H1 (cell line): ENCODE measurements around the gene SPATA16. TPM values are rescaled to one million over a fixed set of nuclear protein-coding genes. Genes with fewer than 3 reads are reported as not detected.

Experiments used
- CTCF ChIA-PET: fragments of 300-600 bp; sonication (Branson Sonifier 250); formaldehyde crosslinking; loops from one replicate; lab custom pipeline; 2021; ENCODE audit not compliant: partially characterized antibody; lab: Charles Lee
- POLR2A ChIA-PET: fragments of 300-600 bp; sonication (Branson Sonifier 250); formaldehyde crosslinking; loops from one replicate; lab custom pipeline; 2021; ENCODE audit warnings: inconsistent platforms; ENCODE audit not compliant: partially characterized antibody; lab: Charles Lee
- DNase-seq, 2 experiments: peaks; one replicate each; pipeline versions ENCODE4 v3.0.0 to v3.0.0-alpha.2; 2010 to 2022; ENCODE audit warnings: low spot score in 2 of 2, low read depth in 1 of 2, mixed read lengths in 1 of 2
- FAIRE-seq: peaks from 2 replicates; lab custom pipeline; 2011; peaks lifted over from hg19 to GRCh38; lab: Jason Lieb, UNC
- H2AFZ ChIP-seq: 2 replicates; pipeline ENCODE4 v1.8.1; 2012; ENCODE audit warnings: low read length, inconsistent platforms
- H2AK5ac ChIP-seq: 2 replicates; pipeline ENCODE4 v1.6.1; 2013; ENCODE audit warnings: low read depth, low read length
- H2BK120ac ChIP-seq: replicated peaks from 2 replicates; pipeline ENCODE3; 2013; ENCODE audit warnings: low read depth, low read length, inconsistent platforms
- H2BK12ac ChIP-seq: 2 replicates; pipeline ENCODE4 v1.6.1; 2013; ENCODE audit warnings: low read depth, low read length
- H2BK15ac ChIP-seq: 2 replicates; pipeline ENCODE4 v1.6.1; 2013; ENCODE audit warnings: low read length
- H2BK20ac ChIP-seq: 2 replicates; pipeline ENCODE4 v1.6.1; 2013; ENCODE audit warnings: low read length
- H2BK5ac ChIP-seq: 2 replicates; pipeline ENCODE4 v1.6.1; 2013; ENCODE audit warnings: low read depth, low read length
- H3K14ac ChIP-seq: 2 replicates; pipeline ENCODE4 v1.6.1; 2013; ENCODE audit warnings: inconsistent platforms; ENCODE audit not compliant: insufficient read length
- H3K18ac ChIP-seq: 2 replicates; pipeline ENCODE4 v1.6.1; 2013; ENCODE audit warnings: low read length; ENCODE audit errors: extremely low read depth
- H3K23ac ChIP-seq: 2 replicates; pipeline ENCODE4 v1.6.1; 2013; ENCODE audit warnings: inconsistent platforms; ENCODE audit not compliant: insufficient read length
- H3K23me2 ChIP-seq: 2 replicates; pipeline ENCODE4 v1.6.1; 2013; ENCODE audit warnings: low read depth, low read length
- H3K27ac ChIP-seq: 2 replicates; pipeline ENCODE4 v1.6.1; 2011; ENCODE audit warnings: low read depth, low read length, inconsistent platforms
- H3K27me3 ChIP-seq, 4 experiments: replicated peaks in 1 of 4; 1 replicate in 1 of 4; 2 replicates in 3 of 4; pipeline versions ENCODE4 v1.6.1 to v1.8.1; 2011 to 2013; ENCODE audit warnings: low read length in 3 of 4, mild to moderate bottlenecking in 3 of 4, inconsistent platforms in 2 of 4, mixed read lengths in 2 of 4, moderate library complexity in 1 of 4; ENCODE audit not compliant: control insufficient read depth in 3 of 4, insufficient read depth in 3 of 4; ENCODE audit errors: extremely low read depth in 1 of 4
- H3K36me3 ChIP-seq, 4 experiments: 2 replicates each; pipeline versions ENCODE4 v1.6.1 to v1.8.1; 2011 to 2013; ENCODE audit warnings: mild to moderate bottlenecking in 4 of 4, low read length in 3 of 4, moderate library complexity in 2 of 4, control low read depth in 1 of 4, inconsistent platforms in 1 of 4; ENCODE audit not compliant: insufficient read depth in 4 of 4, control insufficient read depth in 2 of 4
- H3K4ac ChIP-seq: replicated peaks from 2 replicates; pipeline ENCODE3; 2013; ENCODE audit warnings: low read length, low read depth, mixed read lengths, inconsistent platforms; ENCODE audit not compliant: insufficient read length
- H3K4me1 ChIP-seq, 4 experiments: replicated peaks in 1 of 4; 1 replicate in 1 of 4; 2 replicates in 3 of 4; pipeline versions ENCODE4 v1.6.1 to v1.8.1; 2011 to 2013; ENCODE audit warnings: low read length in 3 of 4, inconsistent platforms in 2 of 4, mixed read lengths in 1 of 4; ENCODE audit not compliant: insufficient read depth in 4 of 4, control insufficient read depth in 3 of 4
- H3K4me2 ChIP-seq, 2 experiments: 2 replicates each; pipeline versions ENCODE4 v1.6.1 to v1.8.1; 2011 to 2013; ENCODE audit warnings: low read depth in 2 of 2, low read length in 2 of 2, control low read depth in 1 of 2, inconsistent platforms in 1 of 2, mild to moderate bottlenecking in 1 of 2; ENCODE audit not compliant: insufficient read depth in 1 of 2
- H3K4me3 ChIP-seq, 4 experiments: fragments of 200-600, 300-600 bp in 1 of 4; sonication (generic), shearing (Covaris generic), sonication (Bioruptor Twin) in 1 of 4; 2 replicates each; pipeline versions ENCODE4 v1.5.1 to v1.8.1; 2011 to 2016; ENCODE audit warnings: low read length in 4 of 4, low read depth in 3 of 4, control low read depth in 2 of 4, inconsistent platforms in 2 of 4, mild to moderate bottlenecking in 2 of 4, mixed read lengths in 1 of 4, moderate library complexity in 1 of 4; ENCODE audit not compliant: insufficient read depth in 2 of 4; ENCODE audit errors: extremely low read depth in 1 of 4
- H3K56ac ChIP-seq: replicated peaks from 2 replicates; pipeline ENCODE3; 2013; ENCODE audit warnings: low read depth, mild to moderate bottlenecking, mixed read lengths, low read length, inconsistent platforms; ENCODE audit not compliant: insufficient read length
- H3K79me1 ChIP-seq: 2 replicates; pipeline ENCODE4 v1.6.1; 2013; ENCODE audit warnings: low read depth, low read length, control low read depth
- H3K79me2 ChIP-seq, 2 experiments: 2 replicates each; pipeline versions ENCODE4 v1.6.1 to v1.8.1; 2012 to 2013; ENCODE audit warnings: low read length in 2 of 2, mild to moderate bottlenecking in 2 of 2, inconsistent platforms in 1 of 2; ENCODE audit not compliant: insufficient read depth in 2 of 2, control insufficient read depth in 1 of 2
- H3K9ac ChIP-seq, 4 experiments: replicated peaks in 1 of 4; 1 replicate in 1 of 4; 2 replicates in 3 of 4; pipeline versions ENCODE4 v1.6.1 to v1.8.1; 2011 to 2013; ENCODE audit warnings: low read depth in 3 of 4, low read length in 3 of 4, control low read depth in 2 of 4, mild to moderate bottlenecking in 2 of 4, moderate library complexity in 2 of 4, inconsistent platforms in 1 of 4; ENCODE audit errors: extremely low read depth in 1 of 4
- H3K9me3 ChIP-seq, 2 experiments: 2 replicates each; pipeline versions ENCODE4 v1.6.1 to v1.8.1; 2012 to 2013; ENCODE audit warnings: mild to moderate bottlenecking in 2 of 2, moderate library complexity in 2 of 2, control low read depth in 1 of 2, inconsistent platforms in 1 of 2, low read depth in 1 of 2, low read length in 1 of 2, mixed read lengths in 1 of 2; ENCODE audit not compliant: insufficient read depth in 2 of 2
- H4K20me1 ChIP-seq, 2 experiments: replicated peaks in 1 of 2; 2 replicates each; pipeline versions ENCODE3 to v1.8.1; 2011 to 2013; ENCODE audit warnings: inconsistent platforms in 2 of 2, low read length in 2 of 2, mild to moderate bottlenecking in 1 of 2; ENCODE audit not compliant: insufficient read depth in 2 of 2, control insufficient read depth in 1 of 2
- H4K5ac ChIP-seq: 2 replicates; pipeline ENCODE4 v1.6.1; 2013; ENCODE audit warnings: low read length, low read depth, mixed read lengths, inconsistent platforms; ENCODE audit not compliant: insufficient read length
- H4K8ac ChIP-seq: 2 replicates; pipeline ENCODE4 v1.8.0; 2013; ENCODE audit warnings: mild to moderate bottlenecking, moderate library complexity, low read length, inconsistent platforms; ENCODE audit not compliant: insufficient read depth; ENCODE audit errors: extremely low read depth
- H4K91ac ChIP-seq: replicated peaks from 2 replicates; pipeline ENCODE3; 2013; ENCODE audit warnings: low read length, mixed read lengths, inconsistent platforms; ENCODE audit not compliant: insufficient read length
- E2F6 ChIP-seq: IDR thresholded peaks from 2 replicates; pipeline ENCODE4 v1.6.1; 2012; ENCODE audit warnings: inconsistent platforms
- HDAC6 ChIP-seq: IDR thresholded peaks from one replicate; pipeline ENCODE4 v1.7.1; 2012; ENCODE audit warnings: low read depth, mild to moderate bottlenecking, inconsistent platforms, low read length, moderate library complexity
- WGBS, 2 experiments: shearing (Covaris generic) in 1 of 2; methylation state at CpG; one replicate each; pipeline versions ENCODE4 v1.1.6 to v1.1.7; 2013 to 2015; ENCODE audit warnings: low lambda C conversion rate in 2 of 2, mixed read lengths in 2 of 2, inconsistent platforms in 1 of 2, low coverage in 1 of 2, missing lambda C conversion rate in 1 of 2; ENCODE audit not compliant: insufficient replicate concordance in 2 of 2, insufficient coverage in 1 of 2, insufficient read length in 1 of 2; ENCODE audit errors: extremely low coverage in 1 of 2, missing lambda C conversion rate in 1 of 2; 5-methylcytosine and 5-hydroxymethylcytosine counted together
- polyA plus RNA-seq, 7 experiments: library from polyadenylated mRNA; depleted of rRNA in 3 of 7; stranded (reverse) in 5 of 7; unstranded in 2 of 7; fragments of >200 nt in 5 of 7; fragments of 200-250 nt in 2 of 7; gene quantifications; 1 replicate in 5 of 7; 2 replicates in 1 of 7; 4 replicates in 1 of 7; pipeline versions ENCODE4 v1.2.1 to v1.2.3, GENCODE V29; 2011 to 2013; ENCODE audit warnings: missing spikeins in 2 of 7, mixed read lengths in 2 of 7
- total RNA-seq: library from RNA; stranded (reverse); fragmentation: NEBNext Ultra II Directional; extraction: Animal tissue kit (Norgen Biotek cat#: 25700); gene quantifications from 2 replicates; pipeline ENCODE4 v1.2.1, GENCODE V29; 2021

The SPATA16 gene
- total and polyA plus RNA-seq, 2 of the 8 experiments (the other 6 are each of a cell fraction or from before 2014, with no cell fraction given) = 0.05 to 2.7 TPM

- Histone ChIP-seq H2BK20ac (no peak overlapping the region), H4K91ac (no peak overlapping the region)
- TF ChIP-seq E2F6 (no peak), HDAC6 (no peak)
Observed at GRCh38 chr3:172877011-172877410, 264.0 kb downstream of the SPATA16 start.

More at GRCh38 chr3:172877011-172877410, 264.0 kb downstream of the SPATA16 start:
- Histone ChIP-seq H3K4me3 (no peak overlapping the region), H2BK12ac (no peak overlapping the region), H4K5ac (no peak overlapping the region), H2AK5ac (no peak overlapping the region), H2AFZ (peak overlapping the region; percentile 74; the same call in 1 of the 2 replicates), H3K79me2 (no peaks in the 10 kb centered on the region), H2BK5ac (no peak overlapping the region), H2BK120ac (no peak overlapping the region), H4K20me1 (no peaks in the 10 kb centered on the region), H3K4ac (no peak overlapping the region), H3K4me1 (peaks cover 0 to 10% (median 5%) of the 10 kb centered on the region in 4 experiments; a peak in 3 of 7 replicates), H3K14ac (no peak overlapping the region), H3K36me3 (no peaks in the 10 kb centered on the region; a peak in 1 of 8 replicates), H4K8ac (no peak overlapping the region), H3K79me1 (no peaks in the 10 kb centered on the region), H3K18ac (no peak overlapping the region), H3K23ac (no peak overlapping the region), H3K56ac (no peak overlapping the region), H3K4me2 (0 out of 4 replicates have a peak overlapping the region, but pooled peaks of 1 of the 2 experiments have one; percentile 38), H2BK15ac (no peak overlapping the region), H3K9me3 (peaks cover 15 to 19% of the 10 kb centered on the region in 2 experiments; a peak in 3 of 4 replicates), H3K27me3 (no peaks in the 10 kb centered on the region), H3K9ac (no peak overlapping the region), H3K27ac (no peak overlapping the region), H3K23me2 (no peaks in the 10 kb centered on the region)
- POLR2A ChIA-PET = interaction anchor here (0.7 kb wide), 1 partner anchor 8 kb away, joined by 3 read pairs; no protein-coding TSS in a partner anchor
- no peak for FAIRE-seq
- WGBS, 2 experiments = 77% methylated on average over 4 of the region's 4 CpGs; no CpG with 5 or more reads in 1 of the 2 experiments
- CTCF ChIA-PET = interaction anchor here (1.0 to 1.7 kb wide), 5 partner anchors 8 to 47 kb away, joined by 4 to 5 read pairs (median 4); no protein-coding TSS in a partner anchor
- DNase-seq = no peak
